Ishikawa (cell line): ENCODE results near the gene RPL31.

Source experiments
- CEBPB ChIP-seq: IDR thresholded peaks from 2 replicates; pipeline ENCODE4 v1.6.1; 2012
- EGR1 ChIP-seq: IDR thresholded peaks from 2 replicates; pipeline ENCODE4 v1.6.1; 2012
- EP300 ChIP-seq: IDR thresholded peaks from 2 replicates; pipeline ENCODE4 v1.6.1; 2012; ENCODE audit warnings: borderline replicate concordance
- TAF1 ChIP-seq: IDR thresholded peaks from 2 replicates; pipeline ENCODE4 v1.6.1; 2012; ENCODE audit warnings: low read depth, mild to moderate bottlenecking
- TEAD4 ChIP-seq: IDR thresholded peaks from 2 replicates; pipeline ENCODE4 v1.6.1; 2012
- TF ChIP-seq, protein P1 (sequence below): IDR thresholded peaks from 2 replicates; pipeline ENCODE4 v1.6.1; 2012
- TF ChIP-seq, protein P2 (sequence below): IDR thresholded peaks from 2 replicates; pipeline ENCODE4 v1.6.1; 2012

DNA sequence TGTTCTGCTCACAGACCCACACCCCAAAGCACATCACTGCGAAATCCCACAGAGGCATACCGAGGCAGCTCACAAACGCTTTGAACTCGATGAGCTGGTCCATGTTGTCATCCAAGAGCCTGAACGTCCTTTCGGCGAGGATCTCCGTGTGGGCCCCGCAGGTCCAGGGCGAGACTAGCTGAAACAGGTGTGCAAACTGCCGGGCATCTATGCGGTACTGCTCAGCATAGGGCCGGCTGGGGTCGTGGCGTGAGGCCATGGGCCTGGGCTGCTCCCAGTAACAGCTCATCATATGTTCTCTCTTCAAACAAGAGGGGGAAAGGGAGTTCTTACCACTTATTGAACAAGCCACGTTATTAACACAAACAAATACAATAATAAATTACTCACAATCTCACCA is 20.1 kb downstream of the RPL31 start:
- TF ChIP-seq TAF1: no peak
- no peak for TF ChIP-seq EGR1
- no peak for TF ChIP-seq TEAD4
- TF ChIP-seq, protein P1, sequence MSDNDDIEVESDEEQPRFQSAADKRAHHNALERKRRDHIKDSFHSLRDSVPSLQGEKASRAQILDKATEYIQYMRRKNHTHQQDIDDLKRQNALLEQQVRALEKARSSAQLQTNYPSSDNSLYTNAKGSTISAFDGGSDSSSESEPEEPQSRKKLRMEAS: no peak
- TF ChIP-seq, protein P2, sequence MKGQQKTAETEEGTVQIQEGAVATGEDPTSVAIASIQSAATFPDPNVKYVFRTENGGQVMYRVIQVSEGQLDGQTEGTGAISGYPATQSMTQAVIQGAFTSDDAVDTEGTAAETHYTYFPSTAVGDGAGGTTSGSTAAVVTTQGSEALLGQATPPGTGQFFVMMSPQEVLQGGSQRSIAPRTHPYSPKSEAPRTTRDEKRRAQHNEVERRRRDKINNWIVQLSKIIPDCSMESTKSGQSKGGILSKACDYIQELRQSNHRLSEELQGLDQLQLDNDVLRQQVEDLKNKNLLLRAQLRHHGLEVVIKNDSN: no peak
- TF ChIP-seq CEBPB: no peak
- TF ChIP-seq EP300: no peak
